ENCODE data around the gene B4GALNT1. TPM values are rescaled to one million over a fixed set of nuclear protein-coding genes. Genes with fewer than 3 reads are reported as not detected.
A peak's percentile ranks its signal among the peaks of the same experiment; 100 is the strongest.

The B4GALNT1 gene
- polyA plus RNA-seq, 1 donor from 2014 or later, result 99.9 TPM

- H2AFZ ChIP-seq (ENCODE audit: low read depth, low read length), result no peak overlapping the region
- H3K4me3 ChIP-seq (ENCODE audit: low read length), result peak overlapping the region; percentile 97
- peaks cover 7% of the 10 kb centered on the region for H3K79me2 ChIP-seq (replicated peaks; ENCODE audit: insufficient read depth, low read length)
- H3K9me3 ChIP-seq (ENCODE audit: low read length), result no peaks in the 10 kb centered on the region
- H4K20me1 ChIP-seq (ENCODE audit: insufficient read depth), result no peaks in the 10 kb centered on the region
- TF ChIP-seq POLR2AphosphoS5 (IDR thresholded peaks at IDR 0.05), result no peak
- TF ChIP-seq MXI1 (conservative IDR thresholded peaks at IDR 0.05; ENCODE audit: poor library complexity, severe bottlenecking), result no peak
- TF ChIP-seq TAF1 (IDR thresholded peaks at IDR 0.05; ENCODE audit: low read depth), result no peak
- no peak for TF ChIP-seq RAD21 (conservative IDR thresholded peaks at IDR 0.05)
- TF ChIP-seq CTCF (IDR thresholded peaks at IDR 0.05; ENCODE audit: poor library complexity, severe bottlenecking), result no peak
- no peak for TF ChIP-seq EZH2 (IDR thresholded peaks at IDR 0.05; ENCODE audit: borderline replicate concordance, insufficient read depth, low read length, poor library complexity, severe bottlenecking)
- no peak for TF ChIP-seq REST (IDR thresholded peaks at IDR 0.05; ENCODE audit: borderline replicate concordance)
- no peak for TF ChIP-seq SMC3 (conservative IDR thresholded peaks at IDR 0.05; ENCODE audit: poor library complexity)
- no peak for TF ChIP-seq EP300 (conservative IDR thresholded peaks at IDR 0.05; ENCODE audit: poor library complexity, severe bottlenecking)
- H3F3A ChIP-seq (ENCODE audit: insufficient read depth, low read length, poor library complexity, severe bottlenecking), result peaks cover 3% of the 10 kb centered on the region
- H3K27ac ChIP-seq (ENCODE audit: low read length), result no peak overlapping the region
- no peaks in the 10 kb centered on the region for H3K9me2 ChIP-seq (ENCODE audit: insufficient read depth, low read length)
- H3K9ac ChIP-seq (ENCODE audit: low read length), result no peak overlapping the region
- peaks cover 47% of the 10 kb centered on the region for H3K27me3 ChIP-seq (ENCODE audit: insufficient read depth, low read depth, low read length)
- peaks cover 14% of the 10 kb centered on the region for H3K36me3 ChIP-seq (ENCODE audit: insufficient read depth, low read length)
- H3K4me2 ChIP-seq (ENCODE audit: low read length), result no peak overlapping the region
These were observed 3.0 kb downstream of the B4GALNT1 start for GRCh38 chr12:57629897-57630471.

- peak overlapping the region; percentile 38 for H3K4me3 ChIP-seq (ENCODE audit: low read length)
These were observed 4.5 kb downstream of the B4GALNT1 start for GRCh38 chr12:57628280-57629191.

More at GRCh38 chr12:57628280-57629191, 4.5 kb downstream of the B4GALNT1 start:
- no peak overlapping the region for H3K9ac ChIP-seq (ENCODE audit: low read length)
- H2AFZ ChIP-seq (ENCODE audit: low read depth, low read length), result no peak overlapping the region
- no peak overlapping the region for H3K4me2 ChIP-seq (ENCODE audit: low read length)
- H3K9me3 ChIP-seq (ENCODE audit: low read length), result no peaks in the 10 kb centered on the region
- TF ChIP-seq EZH2 (IDR thresholded peaks at IDR 0.05; ENCODE audit: borderline replicate concordance, insufficient read depth, low read length, poor library complexity, severe bottlenecking), result no peak
- TF ChIP-seq EP300 (conservative IDR thresholded peaks at IDR 0.05; ENCODE audit: poor library complexity, severe bottlenecking), result no peak
- TF ChIP-seq SMC3 (conservative IDR thresholded peaks at IDR 0.05; ENCODE audit: poor library complexity), result no peak
- no peak for TF ChIP-seq CTCF (IDR thresholded peaks at IDR 0.05; ENCODE audit: poor library complexity, severe bottlenecking)
- no peak for TF ChIP-seq MXI1 (conservative IDR thresholded peaks at IDR 0.05; ENCODE audit: poor library complexity, severe bottlenecking)
- no peak for TF ChIP-seq POLR2AphosphoS5 (IDR thresholded peaks at IDR 0.05)
- TF ChIP-seq RAD21 (conservative IDR thresholded peaks at IDR 0.05), result no peak
- TF ChIP-seq TAF1 (IDR thresholded peaks at IDR 0.05; ENCODE audit: low read depth), result no peak
- no peak for TF ChIP-seq REST (IDR thresholded peaks at IDR 0.05; ENCODE audit: borderline replicate concordance)
- H3K36me3 ChIP-seq (ENCODE audit: insufficient read depth, low read length), result peaks cover 14% of the 10 kb centered on the region
- H4K20me1 ChIP-seq (ENCODE audit: insufficient read depth), result no peaks in the 10 kb centered on the region
- no peaks in the 10 kb centered on the region for H3K9me2 ChIP-seq (ENCODE audit: insufficient read depth, low read length)
- no peak overlapping the region for H3K27ac ChIP-seq (ENCODE audit: low read length)
- no peaks in the 10 kb centered on the region for H3F3A ChIP-seq (ENCODE audit: insufficient read depth, low read length, poor library complexity, severe bottlenecking)
- peaks cover 7% of the 10 kb centered on the region for H3K79me2 ChIP-seq (replicated peaks; ENCODE audit: insufficient read depth, low read length)
- peaks cover 58% of the 10 kb centered on the region for H3K27me3 ChIP-seq (ENCODE audit: insufficient read depth, low read depth, low read length)

All from neural cell (in vitro differentiated cells).